ENCODE data around the gene SLC34A2.
"Not testable (repeated sequence)": the region's sequence is repeated elsewhere in the genome, so short reads cannot be mapped to it uniquely, and the experiment has no call there.

SLC34A2 gene

GRCh38 chr4:25654971-25655963, at the start of gene SLC34A2:
SLC34A2 (plus strand) TSS chr4:25655851; CDS start chr4:25662501, 6,650 bp downstream.
- no peak for DNase-seq

GRCh38 chr4:25608644-25609043, 47.0 kb upstream of the SLC34A2 start:
- DNase-seq, result no peak

GRCh38 chr4:25609976-25610375, 45.7 kb upstream of the SLC34A2 start:
- no peak for DNase-seq

- DNase-seq, result not testable (repeated sequence)
These were observed 42.0 kb upstream of the SLC34A2 start for GRCh38 chr4:25613613-25614012.

GRCh38 chr4:25614807-25615206, 40.8 kb upstream of the SLC34A2 start:
- no peak for DNase-seq

GRCh38 chr4:25621027-25621930, 34.4 kb upstream of the SLC34A2 start:
- DNase-seq, result no peak

- no peak for DNase-seq
These were observed 31.0 kb upstream of the SLC34A2 start for GRCh38 chr4:25624616-25625015.

- no peak for DNase-seq
These were observed 27.2 kb upstream of the SLC34A2 start for GRCh38 chr4:25628451-25628850.

- no peak for DNase-seq
These were observed 23.5 kb upstream of the SLC34A2 start for GRCh38 chr4:25632135-25632534.

GRCh38 chr4:25633541-25633940, 22.1 kb upstream of the SLC34A2 start:
- DNase-seq, result no peak

- DNase-seq, result no peak
These were observed 20.1 kb upstream of the SLC34A2 start for GRCh38 chr4:25635501-25635900.

- DNase-seq, result no peak
These were observed 17.9 kb upstream of the SLC34A2 start for GRCh38 chr4:25637581-25638220.

- no peak for DNase-seq
These were observed 17.4 kb upstream of the SLC34A2 start for GRCh38 chr4:25638221-25638601.

- no peak for DNase-seq
These were observed 16.8 kb upstream of the SLC34A2 start for GRCh38 chr4:25638806-25639205.

- DNase-seq, result no peak
These were observed 5.3 kb upstream of the SLC34A2 start for GRCh38 chr4:25650311-25650710.

GRCh38 chr4:25651682-25652081, 4.0 kb upstream of the SLC34A2 start:
- no peak for DNase-seq

GRCh38 chr4:25654031-25654970, 1.4 kb upstream of the SLC34A2 start:
- no peak for DNase-seq

- no peak for DNase-seq
These were observed 380 bp downstream of the SLC34A2 start for GRCh38 chr4:25656031-25656430.

GRCh38 chr4:25658357-25658771, 2.7 kb downstream of the SLC34A2 start:
- no peak for DNase-seq

GRCh38 chr4:25658777-25659176, 3.1 kb downstream of the SLC34A2 start:
- DNase-seq, result no peak

GRCh38 chr4:25661441-25661840, 5.8 kb downstream of the SLC34A2 start:
- not testable (repeated sequence) for DNase-seq

- DNase-seq, result no peak
These were observed 6.7 kb downstream of the SLC34A2 start for GRCh38 chr4:25662306-25662705.

All from activated CD4-positive, alpha-beta T cell treated with anti-CD3 and anti-CD28 coated beads, Interleukin-2, Interleukin-6, amounts not matched to agents 100 ng/mL and 50 ng/mL, durations not matched to agents 16 hours and 8 hours (primary cell).